H1 (cell line): ENCODE results near the gene RPA3. TPM values are rescaled to one million over a fixed set of nuclear protein-coding genes. Genes with fewer than 3 reads are reported as not detected.

ENCODE experiments used
- RXRA ChIP-seq: IDR thresholded peaks from 2 replicates; pipeline ENCODE4 v1.6.1; 2011; ENCODE audit warnings: low read depth, mild to moderate bottlenecking, low read length, moderate library complexity; ENCODE audit not compliant: insufficient read depth
- SUZ12 ChIP-seq: fragments of 200-600 bp; sonication (generic); IDR thresholded peaks from 2 replicates; pipeline ENCODE4 v1.6.1; 2012; ENCODE audit warnings: mild to moderate bottlenecking, inconsistent platforms, low read length, moderate library complexity, mixed read lengths
- polyA plus RNA-seq, 7 experiments: library from polyadenylated mRNA; depleted of rRNA in 3 of 7; stranded (reverse) in 5 of 7; unstranded in 2 of 7; fragments of >200 nt in 5 of 7; fragments of 200-250 nt in 2 of 7; gene quantifications; 1 replicate in 5 of 7; 2 replicates in 1 of 7; 4 replicates in 1 of 7; pipeline versions ENCODE4 v1.2.1 to v1.2.3, GENCODE V29; 2011 to 2013; ENCODE audit warnings: missing spikeins in 2 of 7, mixed read lengths in 2 of 7
- total RNA-seq: library from RNA; stranded (reverse); fragmentation: NEBNext Ultra II Directional; extraction: Animal tissue kit (Norgen Biotek cat#: 25700); gene quantifications from 2 replicates; pipeline ENCODE4 v1.2.1, GENCODE V29; 2021
- TF ChIP-seq, protein P1 (sequence below): fragments of 300-600 bp; sonication (generic); IDR thresholded peaks from 2 replicates; pipeline ENCODE4 v1.7.1; 2012; ENCODE audit warnings: low read length, moderate library complexity, mild to moderate bottlenecking, inconsistent platforms; ENCODE audit not compliant: insufficient replicate concordance

RPA3 gene
- total and polyA plus RNA-seq, 2 of the 8 experiments (the other 6 are each of a cell fraction or from before 2014, with no cell fraction given): 60.2 to 105 TPM

DNA sequence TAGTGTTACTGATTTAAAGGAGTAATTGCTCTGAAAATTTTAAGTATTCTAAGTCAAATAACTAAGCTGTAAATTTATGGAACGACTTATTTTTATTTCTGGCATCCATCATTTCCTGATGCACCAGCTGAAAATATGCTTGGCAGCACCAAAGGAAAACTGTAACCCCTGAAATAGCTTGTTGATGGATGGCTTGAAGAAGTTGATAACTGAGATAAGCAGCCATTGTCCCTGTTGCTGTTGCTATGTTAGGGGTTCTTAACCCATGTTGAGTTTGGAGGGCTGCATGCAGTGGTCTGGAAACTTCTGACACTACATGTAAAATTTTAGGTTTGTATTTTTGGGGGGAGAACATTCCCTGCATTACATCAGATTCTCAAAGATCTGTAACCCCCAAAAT lies 30.6 kb downstream of the RPA3 start (continued):
- TF ChIP-seq, protein P1, sequence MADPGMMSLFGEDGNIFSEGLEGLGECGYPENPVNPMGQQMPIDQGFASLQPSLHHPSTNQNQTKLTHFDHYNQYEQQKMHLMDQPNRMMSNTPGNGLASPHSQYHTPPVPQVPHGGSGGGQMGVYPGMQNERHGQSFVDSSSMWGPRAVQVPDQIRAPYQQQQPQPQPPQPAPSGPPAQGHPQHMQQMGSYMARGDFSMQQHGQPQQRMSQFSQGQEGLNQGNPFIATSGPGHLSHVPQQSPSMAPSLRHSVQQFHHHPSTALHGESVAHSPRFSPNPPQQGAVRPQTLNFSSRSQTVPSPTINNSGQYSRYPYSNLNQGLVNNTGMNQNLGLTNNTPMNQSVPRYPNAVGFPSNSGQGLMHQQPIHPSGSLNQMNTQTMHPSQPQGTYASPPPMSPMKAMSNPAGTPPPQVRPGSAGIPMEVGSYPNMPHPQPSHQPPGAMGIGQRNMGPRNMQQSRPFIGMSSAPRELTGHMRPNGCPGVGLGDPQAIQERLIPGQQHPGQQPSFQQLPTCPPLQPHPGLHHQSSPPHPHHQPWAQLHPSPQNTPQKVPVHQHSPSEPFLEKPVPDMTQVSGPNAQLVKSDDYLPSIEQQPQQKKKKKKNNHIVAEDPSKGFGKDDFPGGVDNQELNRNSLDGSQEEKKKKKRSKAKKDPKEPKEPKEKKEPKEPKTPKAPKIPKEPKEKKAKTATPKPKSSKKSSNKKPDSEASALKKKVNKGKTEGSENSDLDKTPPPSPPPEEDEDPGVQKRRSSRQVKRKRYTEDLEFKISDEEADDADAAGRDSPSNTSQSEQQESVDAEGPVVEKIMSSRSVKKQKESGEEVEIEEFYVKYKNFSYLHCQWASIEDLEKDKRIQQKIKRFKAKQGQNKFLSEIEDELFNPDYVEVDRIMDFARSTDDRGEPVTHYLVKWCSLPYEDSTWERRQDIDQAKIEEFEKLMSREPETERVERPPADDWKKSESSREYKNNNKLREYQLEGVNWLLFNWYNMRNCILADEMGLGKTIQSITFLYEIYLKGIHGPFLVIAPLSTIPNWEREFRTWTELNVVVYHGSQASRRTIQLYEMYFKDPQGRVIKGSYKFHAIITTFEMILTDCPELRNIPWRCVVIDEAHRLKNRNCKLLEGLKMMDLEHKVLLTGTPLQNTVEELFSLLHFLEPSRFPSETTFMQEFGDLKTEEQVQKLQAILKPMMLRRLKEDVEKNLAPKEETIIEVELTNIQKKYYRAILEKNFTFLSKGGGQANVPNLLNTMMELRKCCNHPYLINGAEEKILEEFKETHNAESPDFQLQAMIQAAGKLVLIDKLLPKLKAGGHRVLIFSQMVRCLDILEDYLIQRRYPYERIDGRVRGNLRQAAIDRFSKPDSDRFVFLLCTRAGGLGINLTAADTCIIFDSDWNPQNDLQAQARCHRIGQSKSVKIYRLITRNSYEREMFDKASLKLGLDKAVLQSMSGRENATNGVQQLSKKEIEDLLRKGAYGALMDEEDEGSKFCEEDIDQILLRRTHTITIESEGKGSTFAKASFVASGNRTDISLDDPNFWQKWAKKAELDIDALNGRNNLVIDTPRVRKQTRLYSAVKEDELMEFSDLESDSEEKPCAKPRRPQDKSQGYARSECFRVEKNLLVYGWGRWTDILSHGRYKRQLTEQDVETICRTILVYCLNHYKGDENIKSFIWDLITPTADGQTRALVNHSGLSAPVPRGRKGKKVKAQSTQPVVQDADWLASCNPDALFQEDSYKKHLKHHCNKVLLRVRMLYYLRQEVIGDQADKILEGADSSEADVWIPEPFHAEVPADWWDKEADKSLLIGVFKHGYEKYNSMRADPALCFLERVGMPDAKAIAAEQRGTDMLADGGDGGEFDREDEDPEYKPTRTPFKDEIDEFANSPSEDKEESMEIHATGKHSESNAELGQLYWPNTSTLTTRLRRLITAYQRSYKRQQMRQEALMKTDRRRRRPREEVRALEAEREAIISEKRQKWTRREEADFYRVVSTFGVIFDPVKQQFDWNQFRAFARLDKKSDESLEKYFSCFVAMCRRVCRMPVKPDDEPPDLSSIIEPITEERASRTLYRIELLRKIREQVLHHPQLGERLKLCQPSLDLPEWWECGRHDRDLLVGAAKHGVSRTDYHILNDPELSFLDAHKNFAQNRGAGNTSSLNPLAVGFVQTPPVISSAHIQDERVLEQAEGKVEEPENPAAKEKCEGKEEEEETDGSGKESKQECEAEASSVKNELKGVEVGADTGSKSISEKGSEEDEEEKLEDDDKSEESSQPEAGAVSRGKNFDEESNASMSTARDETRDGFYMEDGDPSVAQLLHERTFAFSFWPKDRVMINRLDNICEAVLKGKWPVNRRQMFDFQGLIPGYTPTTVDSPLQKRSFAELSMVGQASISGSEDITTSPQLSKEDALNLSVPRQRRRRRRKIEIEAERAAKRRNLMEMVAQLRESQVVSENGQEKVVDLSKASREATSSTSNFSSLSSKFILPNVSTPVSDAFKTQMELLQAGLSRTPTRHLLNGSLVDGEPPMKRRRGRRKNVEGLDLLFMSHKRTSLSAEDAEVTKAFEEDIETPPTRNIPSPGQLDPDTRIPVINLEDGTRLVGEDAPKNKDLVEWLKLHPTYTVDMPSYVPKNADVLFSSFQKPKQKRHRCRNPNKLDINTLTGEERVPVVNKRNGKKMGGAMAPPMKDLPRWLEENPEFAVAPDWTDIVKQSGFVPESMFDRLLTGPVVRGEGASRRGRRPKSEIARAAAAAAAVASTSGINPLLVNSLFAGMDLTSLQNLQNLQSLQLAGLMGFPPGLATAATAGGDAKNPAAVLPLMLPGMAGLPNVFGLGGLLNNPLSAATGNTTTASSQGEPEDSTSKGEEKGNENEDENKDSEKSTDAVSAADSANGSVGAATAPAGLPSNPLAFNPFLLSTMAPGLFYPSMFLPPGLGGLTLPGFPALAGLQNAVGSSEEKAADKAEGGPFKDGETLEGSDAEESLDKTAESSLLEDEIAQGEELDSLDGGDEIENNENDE: no peak
- TF ChIP-seq RXRA: no peak
- TF ChIP-seq SUZ12: no peak
